ENCODE data around the gene PNCK.
A peak's percentile ranks its signal among the peaks of the same experiment; 100 is the strongest.

Gene PNCK

DNA sequence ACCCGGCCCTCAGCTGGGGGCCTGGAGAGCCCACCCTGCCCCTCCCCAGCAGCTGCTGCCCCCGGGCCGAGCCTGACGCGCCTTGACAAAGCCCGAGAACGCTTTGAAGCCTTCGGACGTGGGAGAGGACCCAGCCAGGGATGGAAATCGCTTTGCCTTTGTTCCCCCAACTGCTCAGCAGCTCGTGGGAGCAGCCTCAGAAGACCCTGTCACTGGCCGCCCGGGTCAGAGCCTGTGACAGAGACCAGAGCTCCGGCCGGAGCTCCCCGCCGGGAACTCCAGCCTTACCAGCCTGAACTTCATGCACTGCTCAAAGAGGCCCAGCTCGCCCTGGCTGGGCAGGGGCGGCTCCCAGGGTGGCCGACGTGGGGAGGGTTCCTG lies 11.5 kb upstream of the PNCK start:
- DNase-seq = peak; percentile 26

DNA sequence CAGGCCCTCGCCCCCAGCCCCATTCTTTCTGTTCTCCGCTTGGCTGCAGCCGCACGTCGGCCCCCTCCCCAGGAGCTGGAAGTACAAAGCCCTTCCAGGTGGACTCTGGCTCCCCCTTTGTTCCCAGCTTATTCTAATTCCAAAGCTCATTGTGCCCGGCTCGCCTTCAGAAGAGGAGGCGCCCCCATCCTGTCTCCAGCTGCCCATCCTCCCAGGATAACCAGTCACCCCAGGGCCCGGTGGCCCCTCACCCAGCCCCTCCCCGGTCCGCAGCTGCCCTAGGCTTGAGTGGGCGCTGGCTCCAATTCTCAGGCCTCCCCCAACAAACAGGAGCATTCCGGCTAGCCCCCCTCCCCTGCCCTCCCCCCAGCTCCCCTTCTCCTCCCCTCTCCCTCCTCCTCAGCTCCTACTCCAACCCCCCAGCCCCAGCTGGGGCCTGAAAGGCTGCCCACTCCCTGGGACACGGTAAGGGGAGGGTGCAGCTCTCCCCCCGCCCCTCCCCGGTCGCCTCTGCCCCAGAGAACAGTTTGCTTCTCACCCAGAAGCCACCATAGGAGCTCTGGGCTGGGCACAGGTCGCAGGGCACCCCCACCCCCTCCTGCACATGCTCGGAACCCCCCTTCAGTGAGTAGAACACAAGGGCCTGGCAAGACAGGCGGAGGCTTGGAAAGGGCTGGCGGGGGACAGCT lies 11.0 kb upstream of the PNCK start:
- peak; percentile 22 for DNase-seq

DNA sequence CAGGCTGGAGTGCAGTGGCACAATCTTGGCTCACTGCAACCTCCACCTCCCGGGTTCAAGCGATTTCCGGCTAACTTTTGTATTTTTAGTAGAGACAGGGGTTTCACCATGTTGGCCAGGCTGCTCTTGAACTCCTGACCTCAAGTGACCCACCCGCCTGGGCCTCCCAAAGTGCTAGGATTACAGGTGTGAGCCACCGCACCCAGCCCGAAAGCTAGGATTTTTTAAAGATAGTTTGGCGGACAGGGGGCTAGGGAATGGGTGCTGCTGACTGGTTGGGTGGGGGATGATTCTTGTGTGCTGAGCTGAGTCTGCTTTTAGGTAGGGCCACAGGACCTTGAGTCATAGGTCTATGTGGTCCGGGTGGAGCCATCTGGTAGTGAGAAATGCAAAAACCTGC lies 9.9 kb upstream of the PNCK start:
- peak; percentile 7 for DNase-seq

DNA sequence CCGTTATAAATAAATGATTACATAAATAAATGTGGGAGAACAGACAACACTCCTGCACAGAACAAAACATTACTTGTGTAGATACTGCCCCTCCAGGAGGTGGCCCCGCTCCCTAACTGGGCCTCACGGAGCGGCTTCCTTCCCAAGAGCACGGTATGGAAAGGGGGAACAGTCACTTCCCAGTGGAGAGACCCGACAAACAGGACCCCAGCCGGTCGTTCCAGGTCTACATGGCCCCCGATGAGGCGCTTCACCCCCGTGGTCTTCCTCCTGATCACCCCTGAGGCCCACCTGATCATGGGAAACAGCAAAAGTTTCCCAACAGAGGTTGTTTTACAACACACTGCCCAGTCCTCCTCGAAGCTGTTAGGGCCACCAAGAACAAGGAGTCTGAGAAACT lies 7.6 kb upstream of the PNCK start:
- DNase-seq = no peak

DNA sequence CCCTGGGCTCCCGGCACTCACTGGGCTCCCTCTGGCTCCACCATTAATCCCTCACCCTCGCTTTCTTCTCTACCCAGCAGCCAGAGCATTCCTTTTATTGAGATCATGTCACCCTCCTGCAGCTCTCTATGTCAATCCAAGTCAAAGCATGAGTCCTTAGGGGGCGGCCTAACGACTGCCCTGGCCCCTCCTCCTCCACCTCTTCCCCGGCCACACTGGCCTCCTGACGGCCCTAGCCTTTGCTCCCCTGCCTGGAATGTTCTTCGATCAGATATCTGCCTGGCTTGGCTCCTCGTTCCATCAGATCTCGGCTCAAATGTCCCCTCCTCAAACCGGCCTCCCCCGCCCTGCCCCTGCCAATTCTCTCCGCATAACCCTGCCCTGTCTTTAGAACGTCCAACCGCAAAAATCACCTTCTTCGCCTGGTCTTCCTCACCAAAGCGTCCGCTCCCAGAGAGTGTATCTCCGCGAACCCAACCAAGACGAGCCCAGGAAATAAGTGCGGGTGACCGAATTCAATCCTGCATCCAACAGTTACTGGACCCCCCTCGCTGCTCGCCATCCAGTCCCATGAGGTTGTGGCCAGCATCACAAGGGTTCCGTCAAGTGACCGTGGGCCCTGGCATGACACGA lies 722 bp upstream of the PNCK start:
- DNase-seq = no peak

DNA sequence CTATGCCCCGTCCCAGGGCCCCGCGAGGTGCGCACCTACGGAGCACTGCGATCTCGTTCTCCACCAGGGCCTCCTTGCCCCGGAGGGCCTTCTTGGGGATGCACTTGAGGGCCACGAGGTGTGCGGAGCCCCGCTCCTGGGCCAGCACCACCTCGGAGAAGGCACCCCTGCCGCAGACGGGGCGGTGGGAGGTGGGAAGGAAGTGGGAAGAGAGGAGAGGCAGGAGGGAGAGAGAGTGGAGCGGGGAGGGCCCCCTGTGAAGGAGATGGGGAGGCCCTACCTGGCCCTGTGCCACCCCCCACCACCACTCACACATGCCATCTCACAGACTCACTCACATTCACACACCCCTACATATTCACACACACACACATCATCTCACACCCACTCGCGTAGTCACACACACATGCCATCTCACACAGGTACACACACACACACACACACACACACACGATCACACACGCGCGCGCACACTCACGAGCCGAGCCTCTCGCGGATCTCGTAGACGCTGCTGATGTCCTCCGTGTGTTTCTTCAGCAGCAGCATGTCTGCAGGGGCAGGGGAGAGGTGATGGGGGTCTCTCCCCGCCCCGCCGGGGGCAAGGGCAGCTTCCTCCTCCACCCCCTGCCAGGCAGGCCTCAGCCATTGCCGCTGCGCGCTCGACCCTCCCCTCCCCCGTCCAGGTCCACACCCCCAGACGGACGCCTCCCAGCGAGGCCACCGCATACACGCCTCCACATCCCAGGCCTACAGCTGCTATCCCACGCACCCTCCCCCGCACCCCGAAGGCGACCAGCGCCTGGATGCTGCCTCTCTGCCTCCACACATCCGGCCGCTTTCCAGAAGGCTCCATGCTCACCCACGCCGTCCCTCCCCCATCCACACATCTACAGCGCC lies 834 bp downstream of the PNCK start:
- DNase-seq = no peak

DNA sequence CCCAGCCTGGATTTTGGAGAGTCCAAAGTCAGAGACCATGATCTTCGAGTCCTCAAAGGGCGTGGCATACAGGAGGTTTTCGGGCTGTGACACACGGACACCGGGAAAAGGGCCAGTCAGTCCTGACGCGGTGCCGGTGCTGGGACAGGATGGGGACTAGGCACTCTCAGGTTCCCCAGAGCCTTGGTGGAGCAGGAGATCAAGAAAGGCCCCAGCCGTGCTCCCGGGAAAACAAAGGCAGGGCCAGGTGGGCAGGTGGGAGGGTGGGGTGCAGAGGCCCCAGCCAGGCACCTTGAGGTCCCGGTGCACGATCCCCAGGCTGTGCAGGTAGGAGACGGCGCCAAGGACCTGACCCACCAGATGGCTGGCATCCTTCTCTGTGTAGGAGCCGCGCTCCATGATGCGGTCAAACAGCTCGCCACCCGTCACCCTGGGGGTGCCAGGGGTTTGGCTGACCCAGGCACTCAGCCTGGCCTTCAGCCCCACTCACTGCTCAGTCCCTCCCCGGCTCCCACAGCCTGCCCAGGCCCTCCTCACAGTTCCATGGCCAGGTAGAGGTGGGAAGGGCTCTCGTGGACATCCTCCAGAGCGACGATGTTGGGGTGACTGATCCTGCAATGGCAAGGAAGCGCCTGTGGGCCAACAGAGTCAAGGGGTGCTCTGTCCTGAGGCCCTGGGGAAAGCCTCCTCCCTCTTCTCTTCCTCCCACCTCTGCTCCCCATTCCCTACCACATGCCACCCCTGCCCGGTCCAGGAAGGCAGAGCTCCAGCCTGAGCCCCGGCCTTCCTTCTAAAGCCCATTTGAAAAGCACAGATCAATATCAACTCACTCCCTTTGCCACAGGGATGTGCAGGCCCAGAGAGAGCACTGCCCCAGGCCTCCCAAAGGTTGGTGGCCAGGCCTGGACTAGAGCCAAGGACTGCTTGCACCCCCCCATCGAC lies 1.8 kb downstream of the PNCK start:
- no peak for DNase-seq

DNA sequence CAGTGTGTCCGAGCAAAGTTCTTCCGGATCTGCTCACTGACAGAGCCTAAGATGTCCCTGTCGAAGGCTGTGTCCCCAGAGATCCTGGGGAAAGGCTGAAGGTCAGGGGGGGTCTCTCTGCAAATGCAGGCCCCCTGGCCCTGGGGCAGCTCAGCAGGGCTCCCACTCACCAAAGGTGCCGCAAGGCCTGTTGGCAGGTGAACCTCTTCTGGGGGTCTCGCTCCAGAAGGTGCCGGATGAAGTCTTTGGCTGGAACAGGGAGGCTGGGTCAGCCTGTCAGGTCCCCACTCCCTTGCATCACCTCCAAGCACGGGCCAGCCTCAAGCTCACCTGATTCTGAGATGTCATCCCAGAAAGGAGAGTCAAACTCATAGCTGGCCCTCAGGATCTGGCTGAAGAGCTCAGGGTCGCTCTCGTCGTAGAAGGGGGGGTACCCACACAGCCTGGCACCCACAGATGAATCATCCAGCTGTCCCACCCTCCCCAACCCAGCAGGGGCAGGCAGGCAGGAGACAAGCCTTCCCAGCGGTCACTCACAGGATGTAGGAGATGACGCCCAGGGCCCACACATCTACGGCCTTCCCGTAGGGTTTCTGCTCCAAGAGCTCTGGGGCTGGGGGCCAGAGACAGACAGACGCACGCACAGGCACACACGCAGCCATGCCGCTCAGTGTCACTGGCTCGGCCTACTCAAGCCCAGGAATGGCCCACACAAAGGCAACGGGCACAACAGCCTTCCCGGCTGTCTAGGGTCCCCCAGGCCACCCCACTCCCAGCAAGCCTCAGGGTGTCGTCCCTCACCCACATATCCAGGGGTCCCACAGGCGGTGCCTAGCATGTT lies 2.6 kb downstream of the PNCK start:
- no peak for DNase-seq

DNA sequence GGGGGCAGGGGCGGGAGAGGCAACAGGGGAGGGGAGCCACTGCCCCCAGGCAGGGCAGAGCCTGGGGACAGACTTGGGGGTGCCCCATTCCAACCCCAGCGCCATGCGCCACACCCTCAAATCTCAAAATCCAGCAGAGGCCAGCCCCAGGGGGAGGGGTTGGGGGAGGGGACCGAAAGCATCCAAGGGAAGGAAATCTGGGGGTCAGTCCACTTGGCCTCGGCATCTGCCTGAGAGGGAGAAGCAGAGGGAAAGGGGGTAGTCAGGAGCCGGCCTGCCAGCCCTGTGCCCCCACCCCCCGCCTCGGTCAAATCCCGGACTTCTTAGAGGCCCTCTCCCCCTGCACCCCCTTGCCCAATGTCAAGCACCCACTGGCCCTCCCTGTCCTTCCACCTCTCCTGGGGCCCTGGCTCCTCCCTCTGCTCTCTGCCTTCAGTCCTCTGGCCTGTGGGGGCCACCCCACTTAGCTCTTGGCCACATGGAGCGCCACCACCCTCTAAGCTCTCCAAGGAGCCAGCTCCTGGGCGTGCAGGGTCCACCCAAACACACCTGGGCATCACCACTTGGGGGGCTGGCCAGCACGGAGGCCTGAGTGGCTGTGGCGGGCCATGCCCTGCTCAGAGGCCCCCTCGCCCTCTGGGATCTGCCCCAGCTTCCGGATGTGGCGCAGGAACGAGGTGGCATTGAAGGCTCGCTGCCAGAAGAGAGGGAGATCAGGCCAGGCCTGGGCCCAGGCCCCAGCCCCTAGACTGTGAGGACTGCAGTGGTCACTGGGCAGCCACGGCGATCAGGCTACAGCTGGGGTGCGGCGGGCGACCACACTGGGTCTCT lies 3.5 kb downstream of the PNCK start:
- DNase-seq = no peak

DNA sequence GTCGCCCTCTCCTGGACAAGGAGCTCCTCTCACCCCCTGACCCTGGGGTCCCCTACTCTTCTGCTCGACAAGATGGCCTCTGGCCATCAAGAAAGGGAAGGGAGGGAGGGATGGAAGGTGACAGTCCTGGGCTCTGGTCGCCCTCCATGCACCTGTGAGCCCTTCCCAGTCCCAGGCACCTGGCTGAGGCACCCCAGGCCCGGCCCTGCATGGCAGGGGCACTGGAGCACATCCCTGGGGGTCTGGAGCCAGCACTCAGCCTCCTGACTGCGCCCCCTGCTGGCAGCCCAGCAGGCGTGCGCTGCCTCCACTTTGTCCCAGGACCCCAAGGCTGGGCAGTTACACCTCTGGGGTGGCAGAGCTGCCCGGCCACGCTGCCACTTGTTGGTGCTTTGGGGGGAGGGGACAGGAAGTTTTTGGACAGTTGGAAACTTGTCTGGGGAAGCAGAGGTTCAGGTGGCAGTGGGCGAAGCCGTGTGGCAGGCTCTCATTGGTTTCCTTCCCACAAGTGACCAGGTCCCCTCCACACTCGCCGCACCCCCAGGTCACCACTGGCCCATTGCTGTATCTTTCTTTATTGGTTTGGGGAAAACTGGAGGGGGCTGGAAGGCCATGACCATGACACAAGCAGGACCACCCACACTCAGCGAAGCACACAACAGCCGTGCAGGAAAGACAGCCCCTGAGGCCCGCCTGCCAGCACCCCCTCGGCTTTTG lies 4.3 kb downstream of the PNCK start:
- peak; percentile 65 for DNase-seq

DNA sequence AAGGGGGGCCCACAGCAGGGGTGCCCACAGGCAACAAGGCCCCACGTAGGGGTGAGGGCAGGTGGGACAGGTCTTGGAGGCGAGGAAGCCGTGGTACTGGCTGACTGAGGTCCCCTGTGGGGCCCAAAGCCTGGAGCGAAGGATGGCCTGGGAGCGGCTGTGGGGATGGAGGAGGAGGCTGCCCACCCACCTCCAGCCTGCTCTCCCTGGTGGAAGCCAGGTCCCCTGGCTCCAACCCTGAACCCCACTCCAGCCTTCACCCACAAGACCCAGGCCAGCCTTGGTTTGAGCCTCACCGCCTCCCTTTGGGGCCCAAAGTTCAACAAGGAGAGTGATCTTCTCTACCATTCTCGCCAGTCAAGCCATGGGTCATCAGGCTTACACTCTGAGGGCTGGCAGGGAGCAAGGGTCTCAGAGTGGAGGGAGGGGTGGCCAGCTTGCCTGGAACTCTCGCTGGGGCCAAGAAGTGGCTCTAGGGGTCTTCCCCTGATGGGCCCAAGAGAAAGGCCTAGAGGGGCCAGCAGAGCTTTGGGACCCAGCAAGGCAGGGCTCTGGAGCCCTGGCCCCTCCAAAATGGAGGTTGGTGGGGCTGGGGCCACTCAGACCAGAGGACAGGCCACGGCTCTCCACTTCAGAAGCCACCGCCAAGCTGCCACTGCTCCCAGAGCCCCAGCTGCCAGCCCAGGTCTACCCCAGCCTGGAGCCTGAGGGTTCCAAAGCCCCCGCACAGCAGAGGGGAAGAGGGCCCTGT lies 5.0 kb downstream of the PNCK start:
- DNase-seq = peak; percentile 28

DNA sequence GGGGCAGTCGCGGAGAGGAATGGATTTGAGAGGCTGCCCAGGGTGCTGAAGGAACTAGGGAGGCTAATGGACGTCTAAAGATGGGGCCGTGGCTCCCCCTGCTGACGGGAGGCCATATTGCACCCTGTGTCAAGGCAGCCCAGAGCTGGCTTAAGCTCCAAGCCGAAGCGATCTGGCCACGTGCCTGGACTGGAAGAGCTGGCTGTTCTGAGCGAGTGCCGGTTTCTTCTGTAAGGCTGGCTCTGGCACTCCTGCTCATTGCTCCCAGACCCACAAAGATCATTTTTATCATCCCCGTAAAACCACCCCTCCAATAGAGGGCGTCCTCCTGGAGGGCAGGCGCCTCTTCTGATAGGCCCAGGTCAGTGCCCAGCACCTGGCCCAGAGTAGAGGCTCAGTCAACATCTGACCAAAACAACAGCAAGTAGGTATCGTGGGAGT lies 5.6 kb downstream of the PNCK start:
- DNase-seq = peak; percentile 83

DNA sequence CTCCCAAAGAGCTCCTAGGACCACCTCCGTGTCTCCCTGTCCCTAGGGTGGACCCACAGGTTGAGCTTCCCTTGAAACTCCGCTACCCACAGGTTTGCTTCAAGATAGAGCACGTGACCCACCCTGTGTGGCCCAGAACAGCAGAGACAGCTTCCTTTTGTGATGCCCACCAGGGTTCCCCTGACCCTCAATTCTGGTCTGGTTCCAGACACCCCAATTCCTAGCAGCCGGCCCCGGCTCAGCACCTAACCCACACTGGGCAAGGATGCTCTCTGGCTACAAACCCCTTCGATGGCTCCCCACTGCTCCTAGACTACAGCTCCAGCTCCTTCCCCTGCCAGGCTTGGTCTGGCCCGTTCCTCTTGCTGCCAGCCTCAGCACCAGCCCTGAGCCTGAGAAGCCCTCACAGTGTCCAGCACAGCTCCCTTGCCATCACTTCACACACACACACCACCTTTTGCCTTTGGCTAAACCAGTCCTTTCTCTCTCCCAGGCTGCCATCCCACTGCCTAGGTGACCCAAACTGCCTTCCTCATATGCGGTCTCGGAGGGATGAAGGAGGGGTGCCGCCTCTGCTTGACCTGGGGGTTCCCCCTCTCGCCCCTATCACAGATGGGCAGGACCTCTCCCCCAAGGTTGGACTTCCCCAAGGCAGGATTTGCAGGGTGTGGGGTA lies 6.2 kb downstream of the PNCK start:
- DNase-seq = no peak

DNA sequence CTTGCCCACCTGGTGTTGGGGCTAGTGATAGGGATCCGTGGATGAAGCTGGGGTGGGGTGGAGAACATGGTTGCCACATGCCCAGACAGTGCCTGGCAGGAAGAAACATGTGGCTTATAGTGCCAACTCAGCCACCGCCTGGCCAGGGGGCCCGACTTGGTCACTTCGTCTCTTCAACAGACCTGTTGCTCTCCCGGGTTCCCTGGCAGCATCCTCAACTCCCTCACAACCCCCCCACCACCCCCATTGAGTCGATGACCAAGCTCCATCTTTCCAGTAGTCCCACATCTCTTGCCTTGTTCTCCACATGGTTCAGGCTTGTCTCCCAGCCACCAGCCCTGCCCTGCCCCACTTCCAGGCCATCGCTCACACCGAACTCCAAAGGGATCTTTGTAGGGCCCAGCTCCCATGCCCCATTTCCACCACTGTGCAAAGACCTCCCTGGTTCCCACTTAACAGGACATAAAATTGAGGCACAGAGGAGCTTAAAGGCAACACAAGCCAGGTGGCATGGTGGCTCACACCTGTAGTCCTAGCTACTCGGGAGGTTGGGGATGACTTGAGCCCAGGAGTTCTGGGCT lies 7.8 kb downstream of the PNCK start:
- no peak for DNase-seq

DNA sequence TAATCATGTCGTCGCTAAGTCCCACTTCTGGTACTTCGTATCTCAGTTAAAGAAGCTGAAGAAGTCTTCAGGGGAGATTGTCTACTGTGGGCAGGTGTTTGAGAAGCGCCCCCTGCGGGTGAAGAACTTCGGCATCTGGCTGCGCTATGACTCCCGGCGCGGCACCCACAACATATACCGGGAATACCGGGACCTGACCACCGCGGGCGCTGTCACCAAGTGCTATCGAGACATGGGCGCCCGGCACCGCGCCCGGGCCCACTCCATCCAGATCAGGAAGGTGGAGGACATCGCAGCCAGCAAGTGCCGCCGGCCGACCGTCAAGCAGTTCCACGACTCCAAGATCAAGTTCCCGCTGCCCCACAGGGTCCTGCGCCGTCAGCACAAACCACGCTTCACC lies 11.3 kb downstream of the PNCK start:
- peak; percentile 60 for DNase-seq

DNA sequence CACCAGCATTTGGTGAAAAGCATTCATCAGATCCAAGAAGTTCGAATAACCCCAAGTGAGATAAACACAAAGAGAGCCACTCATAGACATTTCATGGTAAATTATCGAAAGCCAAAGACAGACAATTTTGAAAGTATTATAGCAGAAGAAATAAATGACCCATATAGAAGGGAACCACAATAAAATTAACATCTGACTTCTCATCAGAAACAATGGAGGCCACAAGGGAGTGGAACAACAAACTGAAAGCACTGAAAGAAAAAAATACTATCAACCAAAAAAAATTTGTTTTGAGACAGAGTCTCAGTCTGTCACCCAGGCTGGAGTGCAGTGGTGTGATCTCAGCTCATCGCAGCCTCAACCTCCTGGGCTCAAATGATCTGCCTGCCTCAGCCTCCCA lies 14.3 kb downstream of the PNCK start:
- no peak for DNase-seq

DNA sequence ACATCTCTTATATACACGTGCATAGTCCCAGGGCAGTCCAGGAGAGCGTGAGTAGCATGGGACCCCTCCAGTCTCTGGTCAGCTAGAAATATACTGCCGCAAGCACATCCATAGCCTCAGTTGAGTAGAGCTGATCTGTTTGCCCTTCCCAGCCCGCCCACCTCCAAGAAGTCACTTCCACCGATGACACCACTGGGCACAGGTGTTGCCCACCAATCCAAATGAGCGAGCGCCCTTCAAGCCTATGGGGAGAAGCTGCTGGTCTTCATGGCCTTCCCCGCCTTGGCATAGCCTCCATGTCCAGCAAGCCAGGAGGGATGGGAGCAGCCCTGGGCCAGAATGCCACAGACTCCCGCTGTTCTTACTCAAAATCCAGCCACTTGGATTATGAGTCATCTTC lies 16.5 kb downstream of the PNCK start:
- DNase-seq = no peak

DNA sequence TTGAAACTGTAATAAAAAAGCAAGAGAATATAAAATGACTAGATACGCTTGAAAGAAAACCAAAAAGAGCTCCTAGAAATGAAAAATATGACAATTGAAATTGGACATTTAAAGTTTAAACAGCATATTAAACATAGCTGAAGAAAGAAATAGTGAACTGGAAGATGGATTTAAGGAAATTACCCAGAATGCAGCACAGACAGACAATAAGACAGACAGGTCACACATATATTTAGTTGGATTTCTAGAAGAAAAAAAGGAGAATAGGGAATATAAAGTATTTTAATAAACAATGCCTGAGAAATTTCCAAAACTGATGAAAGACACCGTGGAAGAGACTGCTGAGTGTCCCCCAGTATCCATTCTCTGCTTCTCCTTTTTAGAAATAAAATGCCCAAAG lies 20.1 kb downstream of the PNCK start:
- DNase-seq = no peak
